Measurements from ENCODE around the gene PTPN14.
A peak's percentile ranks its signal among the peaks of the same experiment; 100 is the strongest.

The PTPN14 gene

GRCh38 chr1:214404571-214405213 lies 146.7 kb downstream of the PTPN14 start:
- H3K4ac ChIP-seq (ENCODE audit: low read depth, low read length): no peak overlapping the region
- no peaks in the 10 kb centered on the region for H3K36me3 ChIP-seq (ENCODE audit: control insufficient read depth, insufficient read depth, low read length)
- peak overlapping the region; percentile 83 for H3K23ac ChIP-seq (ENCODE audit: low read length)
- WGBS (ENCODE audit: extremely low coverage, insufficient coverage, low lambda C conversion rate): no CpG with 5 or more reads among the region's 9 CpGs
- H3K27ac ChIP-seq (ENCODE audit: low read depth, low read length): peak overlapping the region; percentile 85
- H2BK5ac ChIP-seq (ENCODE audit: low read length): peak overlapping the region; percentile 80
- H2BK15ac ChIP-seq (replicated peaks; ENCODE audit: low read depth): no peak overlapping the region
- H3K9ac ChIP-seq (ENCODE audit: low read length): no peak overlapping the region
- H4K5ac ChIP-seq (ENCODE audit: low read length): no peak overlapping the region
- peak overlapping the region; percentile 78 for H3K18ac ChIP-seq (ENCODE audit: low read length)
- no peak overlapping the region for H4K8ac ChIP-seq (ENCODE audit: low read depth, low read length)
- peaks cover 3% of the 10 kb centered on the region for H3K79me2 ChIP-seq (ENCODE audit: control insufficient read depth, insufficient read depth, low read length)
- H2BK120ac ChIP-seq (ENCODE audit: low read depth, low read length): no peak overlapping the region
- no peaks in the 10 kb centered on the region for H3K27me3 ChIP-seq (ENCODE audit: insufficient read depth, low read length, poor library complexity)
- peaks cover 9% of the 10 kb centered on the region for H3K4me1 ChIP-seq (ENCODE audit: control insufficient read depth, low read depth, low read length)
- DNase-seq: peak; percentile 96
- H2AK5ac ChIP-seq (ENCODE audit: low read length): peak overlapping the region; percentile 20
- peaks cover 11% of the 10 kb centered on the region for H3K79me1 ChIP-seq (ENCODE audit: low read length)
- no peak overlapping the region for H3K4me2 ChIP-seq (ENCODE audit: low read length)
- H3K4me3 ChIP-seq (ENCODE audit: low read length): no peak overlapping the region
- H3K56ac ChIP-seq (ENCODE audit: low read length): peak overlapping the region; percentile 40

- Histone ChIP-seq H2AK5ac (ENCODE audit: low read length) (no peak overlapping the region), H3K27ac (ENCODE audit: low read depth, low read length) (peak overlapping the region; percentile 85), H3K18ac (ENCODE audit: low read length) (peak overlapping the region; percentile 78), H4K5ac (ENCODE audit: low read length) (no peak overlapping the region), H3K56ac (ENCODE audit: low read length) (no peak overlapping the region), H4K8ac (ENCODE audit: low read depth, low read length) (no peak overlapping the region), H3K36me3 (ENCODE audit: control insufficient read depth, insufficient read depth, low read length) (no peaks in the 10 kb centered on the region), H3K23ac (ENCODE audit: low read length) (no peak overlapping the region), H3K27me3 (ENCODE audit: insufficient read depth, low read length, poor library complexity) (no peaks in the 10 kb centered on the region), H2BK120ac (ENCODE audit: low read depth, low read length) (no peak overlapping the region), H3K9ac (ENCODE audit: low read length) (no peak overlapping the region), H3K4me2 (ENCODE audit: low read length) (no peak overlapping the region), H2BK5ac (ENCODE audit: low read length) (no peak overlapping the region), H2BK15ac (replicated peaks; ENCODE audit: low read depth) (no peak overlapping the region), H3K79me2 (ENCODE audit: control insufficient read depth, insufficient read depth, low read length) (peaks cover 3% of the 10 kb centered on the region), H3K4me3 (ENCODE audit: low read length) (no peak overlapping the region), H3K79me1 (ENCODE audit: low read length) (peaks cover 11% of the 10 kb centered on the region), H3K4ac (ENCODE audit: low read depth, low read length) (no peak overlapping the region), H3K4me1 (ENCODE audit: control insufficient read depth, low read depth, low read length) (peaks cover 9% of the 10 kb centered on the region)
- no peak for DNase-seq
- no CpG with 5 or more reads among the region's 4 CpGs for WGBS (ENCODE audit: extremely low coverage, insufficient coverage, low lambda C conversion rate)
Measured at GRCh38 chr1:214404154-214404553, 147.2 kb downstream of the PTPN14 start.

DNA sequence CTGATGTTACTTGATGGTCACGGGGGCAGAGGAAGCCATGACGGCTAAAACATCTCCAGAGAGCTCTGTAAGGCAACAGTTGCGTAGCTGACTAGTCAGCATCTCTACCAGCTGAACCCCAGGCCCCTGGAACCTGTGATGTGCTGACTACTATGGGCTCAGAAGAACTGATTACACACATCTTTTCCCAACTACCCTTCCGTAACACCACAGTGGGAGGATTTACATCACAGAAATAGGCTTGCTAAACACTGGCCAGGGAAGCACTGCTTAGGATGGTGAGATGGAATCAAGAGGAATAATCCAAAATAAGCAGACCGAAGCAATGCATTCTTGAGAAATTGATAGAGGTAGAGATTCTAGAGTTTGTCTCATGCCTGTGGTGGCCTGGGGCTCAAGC lies 148.0 kb downstream of the PTPN14 start:
- H3K18ac ChIP-seq (ENCODE audit: low read length): peak overlapping the region; percentile 62
- no peak overlapping the region for H3K27ac ChIP-seq (ENCODE audit: low read depth, low read length)
- no peak overlapping the region for H2BK15ac ChIP-seq (replicated peaks; ENCODE audit: low read depth)
- peaks cover 12% of the 10 kb centered on the region for H3K79me1 ChIP-seq (ENCODE audit: low read length)
- no peak overlapping the region for H3K23ac ChIP-seq (ENCODE audit: low read length)
- H3K56ac ChIP-seq (ENCODE audit: low read length): peak overlapping the region; percentile 6
- H3K27me3 ChIP-seq (ENCODE audit: insufficient read depth, low read length, poor library complexity): no peaks in the 10 kb centered on the region
- H4K5ac ChIP-seq (ENCODE audit: low read length): no peak overlapping the region
- no CpG with 5 or more reads among the region's 5 CpGs for WGBS (ENCODE audit: extremely low coverage, insufficient coverage, low lambda C conversion rate)
- H3K4me1 ChIP-seq (ENCODE audit: control insufficient read depth, low read depth, low read length): peaks cover 9% of the 10 kb centered on the region
- no peak overlapping the region for H2AK5ac ChIP-seq (ENCODE audit: low read length)
- no peak overlapping the region for H2BK120ac ChIP-seq (ENCODE audit: low read depth, low read length)
- no peak overlapping the region for H3K4me3 ChIP-seq (ENCODE audit: low read length)
- H3K9ac ChIP-seq (ENCODE audit: low read length): no peak overlapping the region
- no peak overlapping the region for H3K4ac ChIP-seq (ENCODE audit: low read depth, low read length)
- H4K8ac ChIP-seq (ENCODE audit: low read depth, low read length): no peak overlapping the region
- H2BK5ac ChIP-seq (ENCODE audit: low read length): peak overlapping the region; percentile 14
- DNase-seq: no peak
- no peak overlapping the region for H3K4me2 ChIP-seq (ENCODE audit: low read length)
- no peaks in the 10 kb centered on the region for H3K36me3 ChIP-seq (ENCODE audit: control insufficient read depth, insufficient read depth, low read length)
- peaks cover 3% of the 10 kb centered on the region for H3K79me2 ChIP-seq (ENCODE audit: control insufficient read depth, insufficient read depth, low read length)

GRCh38 chr1:214402613-214403083 lies 148.8 kb downstream of the PTPN14 start:
- Histone ChIP-seq H3K79me2 (ENCODE audit: control insufficient read depth, insufficient read depth, low read length) (peaks cover 3% of the 10 kb centered on the region), H3K36me3 (ENCODE audit: control insufficient read depth, insufficient read depth, low read length) (no peaks in the 10 kb centered on the region), H3K18ac (ENCODE audit: low read length) (no peak overlapping the region), H3K79me1 (ENCODE audit: low read length) (peaks cover 12% of the 10 kb centered on the region), H3K56ac (ENCODE audit: low read length) (no peak overlapping the region), H3K4me1 (ENCODE audit: control insufficient read depth, low read depth, low read length) (peaks cover 9% of the 10 kb centered on the region), H2BK120ac (ENCODE audit: low read depth, low read length) (no peak overlapping the region), H3K4me2 (ENCODE audit: low read length) (no peak overlapping the region), H3K27ac (ENCODE audit: low read depth, low read length) (no peak overlapping the region), H3K4me3 (ENCODE audit: low read length) (no peak overlapping the region), H3K23ac (ENCODE audit: low read length) (no peak overlapping the region), H3K27me3 (ENCODE audit: insufficient read depth, low read length, poor library complexity) (no peaks in the 10 kb centered on the region), H3K4ac (ENCODE audit: low read depth, low read length) (no peak overlapping the region), H4K5ac (ENCODE audit: low read length) (no peak overlapping the region), H2AK5ac (ENCODE audit: low read length) (no peak overlapping the region), H2BK15ac (replicated peaks; ENCODE audit: low read depth) (no peak overlapping the region), H2BK5ac (ENCODE audit: low read length) (no peak overlapping the region), H4K8ac (ENCODE audit: low read depth, low read length) (no peak overlapping the region), H3K9ac (ENCODE audit: low read length) (no peak overlapping the region)
- no peak for DNase-seq
- WGBS (ENCODE audit: extremely low coverage, insufficient coverage, low lambda C conversion rate): no CpG with 5 or more reads among the region's 3 CpGs

GRCh38 chr1:214401666-214402065 lies 149.7 kb downstream of the PTPN14 start:
- H3K4me1 ChIP-seq (ENCODE audit: control insufficient read depth, low read depth, low read length): peaks cover 9% of the 10 kb centered on the region

GRCh38 chr1:214400131-214400530 lies 151.3 kb downstream of the PTPN14 start:
- H3K36me3 ChIP-seq (ENCODE audit: control insufficient read depth, insufficient read depth, low read length): no peaks in the 10 kb centered on the region
- WGBS (ENCODE audit: extremely low coverage, insufficient coverage, low lambda C conversion rate): no CpG with 5 or more reads among the region's 3 CpGs
- no peak overlapping the region for H3K27ac ChIP-seq (ENCODE audit: low read depth, low read length)
- H3K79me1 ChIP-seq (ENCODE audit: low read length): peaks cover 12% of the 10 kb centered on the region
- H3K4me1 ChIP-seq (ENCODE audit: control insufficient read depth, low read depth, low read length): peaks cover 7% of the 10 kb centered on the region
- H2BK5ac ChIP-seq (ENCODE audit: low read length): no peak overlapping the region
- H3K18ac ChIP-seq (ENCODE audit: low read length): no peak overlapping the region
- no peak overlapping the region for H3K4me3 ChIP-seq (ENCODE audit: low read length)
- no peak overlapping the region for H2AK5ac ChIP-seq (ENCODE audit: low read length)
- H2BK15ac ChIP-seq (replicated peaks; ENCODE audit: low read depth): no peak overlapping the region
- peaks cover 3% of the 10 kb centered on the region for H3K79me2 ChIP-seq (ENCODE audit: control insufficient read depth, insufficient read depth, low read length)
- no peak overlapping the region for H2BK120ac ChIP-seq (ENCODE audit: low read depth, low read length)
- no peak overlapping the region for H3K4ac ChIP-seq (ENCODE audit: low read depth, low read length)
- H3K27me3 ChIP-seq (ENCODE audit: insufficient read depth, low read length, poor library complexity): no peaks in the 10 kb centered on the region
- H4K5ac ChIP-seq (ENCODE audit: low read length): no peak overlapping the region
- H3K4me2 ChIP-seq (ENCODE audit: low read length): no peak overlapping the region
- no peak for DNase-seq
- no peak overlapping the region for H4K8ac ChIP-seq (ENCODE audit: low read depth, low read length)
- H3K23ac ChIP-seq (ENCODE audit: low read length): no peak overlapping the region
- no peak overlapping the region for H3K9ac ChIP-seq (ENCODE audit: low read length)
- peak overlapping the region; percentile 37 for H3K56ac ChIP-seq (ENCODE audit: low read length)

More at GRCh38 chr1:214401666-214402065, 149.7 kb downstream of the PTPN14 start:
- Histone ChIP-seq H3K4me2 (ENCODE audit: low read length) (no peak overlapping the region), H3K79me2 (ENCODE audit: control insufficient read depth, insufficient read depth, low read length) (peaks cover 3% of the 10 kb centered on the region), H3K27ac (ENCODE audit: low read depth, low read length) (no peak overlapping the region), H4K8ac (ENCODE audit: low read depth, low read length) (no peak overlapping the region), H2AK5ac (ENCODE audit: low read length) (no peak overlapping the region), H2BK15ac (replicated peaks; ENCODE audit: low read depth) (no peak overlapping the region), H3K4me3 (ENCODE audit: low read length) (no peak overlapping the region), H3K18ac (ENCODE audit: low read length) (no peak overlapping the region), H3K9ac (ENCODE audit: low read length) (no peak overlapping the region), H2BK5ac (ENCODE audit: low read length) (no peak overlapping the region), H3K27me3 (ENCODE audit: insufficient read depth, low read length, poor library complexity) (no peaks in the 10 kb centered on the region), H3K23ac (ENCODE audit: low read length) (no peak overlapping the region), H4K5ac (ENCODE audit: low read length) (no peak overlapping the region), H3K4ac (ENCODE audit: low read depth, low read length) (no peak overlapping the region), H3K79me1 (ENCODE audit: low read length) (peaks cover 12% of the 10 kb centered on the region), H2BK120ac (ENCODE audit: low read depth, low read length) (no peak overlapping the region), H3K36me3 (ENCODE audit: control insufficient read depth, insufficient read depth, low read length) (no peaks in the 10 kb centered on the region), H3K56ac (ENCODE audit: low read length) (no peak overlapping the region)
- no peak for DNase-seq
- WGBS (ENCODE audit: extremely low coverage, insufficient coverage, low lambda C conversion rate): no CpG with 5 or more reads among the region's 3 CpGs
